Lower leg skin (tissue), 4 donors: ENCODE data around the gene NOL11. TPM values are rescaled to one million over a fixed set of nuclear protein-coding genes. Genes with fewer than 3 reads are reported as not detected.
"Not testable (repeated sequence)": the region's sequence is repeated elsewhere in the genome, so short reads cannot be mapped to it uniquely, and the experiment has no call there.

Source experiments
- DNase-seq, 2 donors: peaks; one replicate each; pipeline ENCODE4 v3.0.0-alpha.2; 2019; ENCODE audit warnings: low spot score in 2 of 2
- H3K4me3 ChIP-seq: fragments of 200-600 bp; sonication (generic); 2 replicates; pipeline ENCODE4 v1.5.1; 2017; ENCODE audit warnings: mild to moderate bottlenecking, low read depth; ENCODE audit not compliant: poor library complexity, severe bottlenecking
- CTCF ChIP-seq, 3 donors: fragments of 450-650 bp; IDR thresholded peaks; one replicate each; pipeline ENCODE4 v1.5.1; 2016; ENCODE audit warnings: antibody characterized with exemption in 3 of 3, mild to moderate bottlenecking in 3 of 3, moderate library complexity in 2 of 3
- POLR2A ChIP-seq, 2 donors: fragments of 450-650 bp; IDR thresholded peaks; one replicate each; pipeline ENCODE4 v1.6.1; 2016 to 2017; ENCODE audit warnings: antibody characterized with exemption in 2 of 2, mild to moderate bottlenecking in 1 of 2, moderate library complexity in 1 of 2
- WGBS, 2 donors: methylation state at CpG; one replicate each; pipeline ENCODE4 v1.1.5; 2018; 5-methylcytosine and 5-hydroxymethylcytosine counted together
- intact Hi-C: fragments of 100-400 bp; cut with DNase I; formaldehyde crosslinking; loops from one replicate; pipeline ENCODE4 v1.15.0; 2023; ENCODE audit warnings: low total_unique reads
- total RNA-seq, 4 donors: library from RNA; depleted of rRNA; stranded (reverse); fragments of >200 nt; gene quantifications; one replicate each; pipeline ENCODE4 v1.1.0, GENCODE V29; 2016

Gene NOL11
- total RNA-seq, 4 donors from 2014 or later = 22.6 to 38.8 (median 30.1) TPM

DNA sequence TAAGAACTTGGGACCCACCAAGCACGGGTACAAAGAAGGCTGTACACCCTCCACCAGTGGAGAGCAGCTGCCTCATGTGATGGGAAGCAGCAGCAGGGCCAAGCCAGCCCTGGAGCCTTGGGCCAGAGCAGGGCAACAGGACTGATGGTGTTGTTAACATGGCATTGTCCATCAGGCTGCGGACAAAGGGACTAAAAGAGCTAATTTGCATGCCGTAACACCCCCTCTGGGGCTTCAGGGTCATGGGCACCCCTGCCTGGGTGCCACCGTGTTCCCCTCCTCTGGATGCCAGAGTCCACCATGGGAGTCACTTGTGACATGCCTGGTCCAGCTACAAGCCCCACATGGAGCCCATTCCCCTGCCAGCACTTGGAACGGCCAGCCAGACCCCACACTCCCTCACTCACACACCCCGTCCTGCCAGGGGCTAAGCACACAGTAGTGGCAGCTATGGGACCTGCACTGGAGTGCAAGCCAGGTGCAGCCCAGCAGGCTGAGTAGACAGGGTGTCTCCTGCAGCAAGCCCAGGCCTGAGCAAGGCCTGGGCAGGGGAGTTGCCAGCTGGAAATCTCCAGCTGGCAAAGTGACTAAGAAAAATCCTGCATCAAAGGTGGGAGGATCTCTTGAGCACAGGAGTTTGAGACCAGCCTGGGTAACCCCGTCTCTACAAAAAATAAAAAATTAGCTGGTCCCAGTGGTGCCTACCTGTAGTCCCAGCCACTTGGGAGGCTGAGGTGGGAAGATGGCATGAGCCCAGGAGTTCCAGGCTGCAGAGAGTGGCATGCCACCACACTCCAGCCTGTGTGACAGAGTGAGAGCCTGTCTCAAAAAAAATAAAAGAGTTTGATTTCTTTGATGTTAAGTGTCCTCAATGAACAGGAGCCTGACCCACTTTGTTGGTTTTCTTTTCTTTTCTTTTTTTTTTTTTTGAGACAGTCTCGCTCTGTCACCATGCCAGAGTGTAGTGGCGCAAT, 33.7 kb downstream of the NOL11 start:
- peak in 1 of 2 donors; percentile 67 for DNase-seq
- WGBS, 2 donors = 71 to 76% methylated on average over 9 of the region's 9 CpGs
- intact Hi-C loops = no loop called here

GRCh38 chr17:67752160-67752559, 34.4 kb downstream of the NOL11 start:
- DNase-seq, H3K4me3 ChIP-seq, intact Hi-C loops: not testable (repeated sequence)
- 92 to 93% methylated on average over 3 of the region's 3 CpGs for WGBS, 2 donors

More for the DNA sequence above, 33.7 kb downstream of the NOL11 start:
- no peak for TF ChIP-seq CTCF (IDR thresholded peaks at IDR 0.05)
- TF ChIP-seq POLR2A (IDR thresholded peaks at IDR 0.05) = no peak
- H3K4me3 ChIP-seq = no peak overlapping the region

DNA sequence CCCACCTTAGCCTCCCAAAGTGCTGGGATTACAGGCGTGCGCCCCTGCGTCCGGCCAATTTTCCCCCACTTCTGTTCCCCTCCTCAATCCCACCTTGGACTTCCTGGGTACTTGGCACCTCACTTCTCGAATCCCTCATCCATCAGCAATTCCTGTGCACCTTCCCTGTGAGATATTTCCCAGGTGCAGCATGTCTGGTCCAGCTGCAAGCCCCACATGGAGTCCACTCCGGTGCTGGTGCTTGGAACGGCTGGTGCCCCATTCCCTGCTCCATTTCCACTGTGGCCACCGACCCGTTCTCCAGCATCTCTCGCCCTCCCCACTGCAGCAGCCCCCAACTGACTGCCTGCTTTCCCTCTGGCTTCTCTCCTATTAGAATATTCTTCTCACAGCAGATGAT, 35.3 kb downstream of the NOL11 start:
- no peak overlapping the region for H3K4me3 ChIP-seq
- TF ChIP-seq POLR2A (IDR thresholded peaks at IDR 0.05) (no peak), CTCF (IDR thresholded peaks at IDR 0.05) (no peak)
- DNase-seq = peak in 1 of 2 donors; percentile 39
- intact Hi-C loops = no loop called here
- WGBS, 2 donors = 96 to 98% methylated on average over 10 of the region's 10 CpGs

- intact Hi-C loops = no loop called here
- TF ChIP-seq POLR2A (IDR thresholded peaks at IDR 0.05) = no peak
- TF ChIP-seq CTCF (IDR thresholded peaks at IDR 0.05) = no peak
- WGBS, 2 donors = 93 to 94% methylated on average over 5 of the region's 5 CpGs
- H3K4me3 ChIP-seq = no peak overlapping the region
- DNase-seq = peak in 1 of 2 donors; percentile 36
These were observed 36.3 kb downstream of the NOL11 start for GRCh38 chr17:67754001-67754400.

GRCh38 chr17:67754686-67755085, 37.0 kb downstream of the NOL11 start:
- 86 to 98% methylated on average over 8 of the region's 8 CpGs for WGBS, 2 donors
- intact Hi-C loops, H3K4me3 ChIP-seq: not testable (repeated sequence)
- peak in 1 of 2 donors; percentile 66 for DNase-seq

- peak in 1 of 2 donors; percentile 37 for DNase-seq
- 96 to 97% methylated on average over 9 of the region's 9 CpGs for WGBS, 2 donors
- intact Hi-C loops, H3K4me3 ChIP-seq: not testable (repeated sequence)
These were observed 39.0 kb downstream of the NOL11 start for GRCh38 chr17:67756766-67757165.

GRCh38 chr17:67759355-67760171, 41.8 kb downstream of the NOL11 start:
- TF ChIP-seq CTCF (IDR thresholded peaks at IDR 0.05) (no peak), POLR2A (IDR thresholded peaks at IDR 0.05) (no peak)
- peak in 1 of 2 donors; percentile 84 for DNase-seq
- intact Hi-C loops = no loop called here
- 57 to 62% methylated on average over 11 of the region's 11 CpGs for WGBS, 2 donors
- no peak overlapping the region for H3K4me3 ChIP-seq
